Adrenal gland (tissue), 5 donors: ENCODE results near the gene TDRD9.

Experiments used
- POLR2A ChIP-seq, 2 donors: fragments of 450-650 bp; IDR thresholded peaks; one replicate each; pipeline ENCODE4 v1.6.1; 2017; ENCODE audit warnings: antibody characterized with exemption in 2 of 2, mild to moderate bottlenecking in 2 of 2, moderate library complexity in 1 of 2
- TF ChIP-seq, protein P1 (sequence below), 6 experiments: fragments of 450-650 bp in 4 of 6; fragments of 200-600 bp in 2 of 6; sonication (generic) in 1 of 6; IDR thresholded peaks; 1 replicate in 5 of 6; 2 replicates in 1 of 6; pipeline versions ENCODE4 v1.5.1 to v1.8.0; 2016 to 2021; ENCODE audit warnings: antibody characterized with exemption in 6 of 6, mild to moderate bottlenecking in 2 of 6, moderate library complexity in 1 of 6
- donor health status: DM: no; HTN: no; CAD: no.

DNA sequence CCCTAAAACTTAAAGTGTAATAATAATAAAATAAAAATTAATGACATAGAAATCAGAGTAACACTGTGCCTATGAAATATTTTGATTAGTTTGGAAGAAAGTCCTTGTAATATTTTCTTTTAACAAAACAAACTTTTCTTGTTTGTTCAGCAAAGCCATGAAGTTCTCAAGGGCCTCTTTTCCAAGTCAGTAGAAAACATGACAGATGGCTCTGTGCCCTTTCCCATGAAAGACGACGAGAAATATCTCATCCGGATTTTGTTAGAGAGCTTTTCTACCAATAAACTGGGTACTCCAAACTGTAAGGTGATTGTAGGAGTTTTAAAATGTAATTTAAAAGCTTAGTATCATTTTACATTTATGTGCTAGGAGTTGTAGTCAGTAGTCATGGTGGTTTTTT, 102.7 kb downstream of the TDRD9 start:
- TF ChIP-seq, protein P1, sequence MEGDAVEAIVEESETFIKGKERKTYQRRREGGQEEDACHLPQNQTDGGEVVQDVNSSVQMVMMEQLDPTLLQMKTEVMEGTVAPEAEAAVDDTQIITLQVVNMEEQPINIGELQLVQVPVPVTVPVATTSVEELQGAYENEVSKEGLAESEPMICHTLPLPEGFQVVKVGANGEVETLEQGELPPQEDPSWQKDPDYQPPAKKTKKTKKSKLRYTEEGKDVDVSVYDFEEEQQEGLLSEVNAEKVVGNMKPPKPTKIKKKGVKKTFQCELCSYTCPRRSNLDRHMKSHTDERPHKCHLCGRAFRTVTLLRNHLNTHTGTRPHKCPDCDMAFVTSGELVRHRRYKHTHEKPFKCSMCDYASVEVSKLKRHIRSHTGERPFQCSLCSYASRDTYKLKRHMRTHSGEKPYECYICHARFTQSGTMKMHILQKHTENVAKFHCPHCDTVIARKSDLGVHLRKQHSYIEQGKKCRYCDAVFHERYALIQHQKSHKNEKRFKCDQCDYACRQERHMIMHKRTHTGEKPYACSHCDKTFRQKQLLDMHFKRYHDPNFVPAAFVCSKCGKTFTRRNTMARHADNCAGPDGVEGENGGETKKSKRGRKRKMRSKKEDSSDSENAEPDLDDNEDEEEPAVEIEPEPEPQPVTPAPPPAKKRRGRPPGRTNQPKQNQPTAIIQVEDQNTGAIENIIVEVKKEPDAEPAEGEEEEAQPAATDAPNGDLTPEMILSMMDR (IDR thresholded peaks at IDR 0.05) = no peak
- TF ChIP-seq POLR2A (IDR thresholded peaks at IDR 0.05) = no peak
